ENCODE results near the gene HECW1. TPM values are rescaled to one million over a fixed set of nuclear protein-coding genes. Genes with fewer than 3 reads are reported as not detected.

The HECW1 gene
- total and polyA plus RNA-seq, 2 of the 13 experiments (the other 11 are each of a cell fraction or from before 2014, with no cell fraction given), result not detected

DNA sequence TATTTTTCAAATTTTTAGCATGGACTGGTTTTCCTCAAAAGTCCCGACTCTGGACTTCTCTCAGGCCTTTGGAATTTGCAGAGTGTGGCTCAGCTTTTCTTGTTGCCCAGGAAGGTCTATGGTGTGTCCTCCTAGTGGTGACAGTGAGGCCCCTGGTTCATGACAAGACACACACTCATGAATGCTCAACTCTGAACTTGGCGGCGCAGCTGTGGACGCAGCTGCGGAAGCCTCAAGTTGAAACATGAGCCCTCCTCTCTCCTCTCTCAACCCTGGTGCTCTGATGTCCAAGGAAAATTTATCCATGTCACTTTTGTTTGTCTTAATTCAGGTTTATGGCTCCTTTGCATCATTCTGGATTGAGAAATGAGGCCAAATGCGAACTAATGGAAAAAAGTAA, 183.9 kb downstream of the HECW1 start:
- no peak for FAIRE-seq
- no peaks in the 10 kb centered on the region for H3K36me3 ChIP-seq (replicated peaks in 1 of 2; ENCODE audit: control insufficient read depth in 1 of 2, insufficient read depth in 2 of 2, low read length in 2 of 2)
- ChIA-PET CTCF (ENCODE audit: low intra/inter-chr PET ratio, low total read pairs) (no interaction called here), POLR2A (no interaction called here)
- in situ Hi-C loops (cut with HindIII; ENCODE audit: extremely low pct_ligation_motif_present, low pct_unique_long_range_greater_than_20kb) (no loop called here), intact Hi-C loops (cut with micrococcal nuclease; ENCODE audit: unreplicated experiment) (no loop called here)
- BruUV-seq (replicated peaks), result no TSS peak
- no peaks in the 10 kb centered on the region for H3K4me1 ChIP-seq (ENCODE audit: insufficient read depth, low read length)
- WGBS (ENCODE audit: low lambda C conversion rate), result 42% methylated on average over 6 of the region's 6 CpGs
- no peaks in the 10 kb centered on the region for H3K79me2 ChIP-seq (ENCODE audit: insufficient read depth, low read length)
- H4K20me1 ChIP-seq (ENCODE audit: insufficient read depth, low read length), result no peaks in the 10 kb centered on the region
- no peak overlapping the region for H3K4me3 ChIP-seq (replicated peaks in 1 of 3; ENCODE audit: insufficient read depth in 1 of 3, low read depth in 2 of 3, low read length in 3 of 3)
- ATAC-seq, result peak; percentile 88
- H2AFZ ChIP-seq (ENCODE audit: low read length), result no peak overlapping the region
- no peak overlapping the region for H3K27ac ChIP-seq (ENCODE audit: extremely low read length, insufficient read depth, low read length)
- H3K4me2 ChIP-seq (ENCODE audit: low read depth, low read length), result no peak overlapping the region
- TF ChIP-seq ZNF660 (CRISPR knock-in tag; IDR thresholded peaks at IDR 0.05; ENCODE audit: borderline replicate concordance, low read depth) (no peak), NR2F6 (IDR thresholded peaks at IDR 0.05) (no peak), NR2F6 (CRISPR knock-in tag; IDR thresholded peaks at IDR 0.05) (no peak), GLI4 (CRISPR knock-in tag; IDR thresholded peaks at IDR 0.05; ENCODE audit: borderline replicate concordance) (no peak), CHCHD3 (CRISPR knock-in tag; IDR thresholded peaks at IDR 0.05) (no peak), ZNF652 (CRISPR knock-in tag; IDR thresholded peaks at IDR 0.05; ENCODE audit: borderline replicate concordance, low read depth) (no peak), MBNL3 (CRISPR knock-in tag; conservative IDR thresholded peaks at IDR 0.05) (no peak), NFKBIZ (CRISPR knock-in tag; IDR thresholded peaks at IDR 0.05) (no peak), DPF2 (CRISPR knock-in tag; IDR thresholded peaks at IDR 0.05; ENCODE audit: borderline replicate concordance, low read depth) (no peak), ATF7-NPFF (CRISPR knock-in tag; IDR thresholded peaks at IDR 0.05; ENCODE audit: low read depth) (no peak), KLF6 (CRISPR knock-in tag; IDR thresholded peaks at IDR 0.05) (no peak), MIER3 (CRISPR knock-in tag; IDR thresholded peaks at IDR 0.05; ENCODE audit: borderline replicate concordance) (no peak), BRD4 (CRISPR knock-in tag; IDR thresholded peaks at IDR 0.05) (no peak), PHF8 (CRISPR knock-in tag; IDR thresholded peaks at IDR 0.05) (no peak), IKZF1 (IDR thresholded peaks at IDR 0.05) (no peak), MTF2 (CRISPR knock-in tag; IDR thresholded peaks at IDR 0.05; ENCODE audit: borderline replicate concordance) (no peak), ZNF337 (CRISPR knock-in tag; IDR thresholded peaks at IDR 0.05; ENCODE audit: borderline replicate concordance, low read depth) (no peak)
- TF ChIP-seq, protein P1, sequence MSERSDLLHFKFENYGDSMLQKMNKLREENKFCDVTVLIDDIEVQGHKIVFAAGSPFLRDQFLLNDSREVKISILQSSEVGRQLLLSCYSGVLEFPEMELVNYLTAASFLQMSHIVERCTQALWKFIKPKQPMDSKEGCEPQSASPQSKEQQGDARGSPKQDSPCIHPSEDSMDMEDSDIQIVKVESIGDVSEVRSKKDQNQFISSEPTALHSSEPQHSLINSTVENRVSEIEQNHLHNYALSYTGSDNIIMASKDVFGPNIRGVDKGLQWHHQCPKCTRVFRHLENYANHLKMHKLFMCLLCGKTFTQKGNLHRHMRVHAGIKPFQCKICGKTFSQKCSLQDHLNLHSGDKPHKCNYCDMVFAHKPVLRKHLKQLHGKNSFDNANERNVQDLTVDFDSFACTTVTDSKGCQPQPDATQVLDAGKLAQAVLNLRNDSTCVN (CRISPR knock-in tag; IDR thresholded peaks at IDR 0.05; ENCODE audit: borderline replicate concordance), result no peak
- TF ChIP-seq, protein P2, sequence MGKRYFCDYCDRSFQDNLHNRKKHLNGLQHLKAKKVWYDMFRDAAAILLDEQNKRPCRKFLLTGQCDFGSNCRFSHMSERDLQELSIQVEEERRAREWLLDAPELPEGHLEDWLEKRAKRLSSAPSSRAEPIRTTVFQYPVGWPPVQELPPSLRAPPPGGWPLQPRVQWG (CRISPR knock-in tag; IDR thresholded peaks at IDR 0.05; ENCODE audit: borderline replicate concordance, low read depth), result no peak
- TF ChIP-seq, protein P3, sequence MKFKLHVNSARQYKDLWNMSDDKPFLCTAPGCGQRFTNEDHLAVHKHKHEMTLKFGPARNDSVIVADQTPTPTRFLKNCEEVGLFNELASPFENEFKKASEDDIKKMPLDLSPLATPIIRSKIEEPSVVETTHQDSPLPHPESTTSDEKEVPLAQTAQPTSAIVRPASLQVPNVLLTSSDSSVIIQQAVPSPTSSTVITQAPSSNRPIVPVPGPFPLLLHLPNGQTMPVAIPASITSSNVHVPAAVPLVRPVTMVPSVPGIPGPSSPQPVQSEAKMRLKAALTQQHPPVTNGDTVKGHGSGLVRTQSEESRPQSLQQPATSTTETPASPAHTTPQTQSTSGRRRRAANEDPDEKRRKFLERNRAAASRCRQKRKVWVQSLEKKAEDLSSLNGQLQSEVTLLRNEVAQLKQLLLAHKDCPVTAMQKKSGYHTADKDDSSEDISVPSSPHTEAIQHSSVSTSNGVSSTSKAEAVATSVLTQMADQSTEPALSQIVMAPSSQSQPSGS (CRISPR knock-in tag; IDR thresholded peaks at IDR 0.05), result no peak
- TF ChIP-seq, protein P4, sequence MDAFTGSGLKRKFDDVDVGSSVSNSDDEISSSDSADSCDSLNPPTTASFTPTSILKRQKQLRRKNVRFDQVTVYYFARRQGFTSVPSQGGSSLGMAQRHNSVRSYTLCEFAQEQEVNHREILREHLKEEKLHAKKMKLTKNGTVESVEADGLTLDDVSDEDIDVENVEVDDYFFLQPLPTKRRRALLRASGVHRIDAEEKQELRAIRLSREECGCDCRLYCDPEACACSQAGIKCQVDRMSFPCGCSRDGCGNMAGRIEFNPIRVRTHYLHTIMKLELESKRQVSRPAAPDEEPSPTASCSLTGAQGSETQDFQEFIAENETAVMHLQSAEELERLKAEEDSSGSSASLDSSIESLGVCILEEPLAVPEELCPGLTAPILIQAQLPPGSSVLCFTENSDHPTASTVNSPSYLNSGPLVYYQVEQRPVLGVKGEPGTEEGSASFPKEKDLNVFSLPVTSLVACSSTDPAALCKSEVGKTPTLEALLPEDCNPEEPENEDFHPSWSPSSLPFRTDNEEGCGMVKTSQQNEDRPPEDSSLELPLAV (CRISPR knock-in tag; conservative IDR thresholded peaks at IDR 0.05; ENCODE audit: low read depth), result no peak
- no peaks in the 10 kb centered on the region; a peak in 1 of 5 replicates for H3K27me3 ChIP-seq (ENCODE audit: control insufficient read depth in 1 of 2, insufficient read depth in 2 of 2, low read length in 2 of 2)
- H3K9me3 ChIP-seq (ENCODE audit: low read length), result no peaks in the 10 kb centered on the region
- H3K9ac ChIP-seq (ENCODE audit: insufficient read depth, low read depth, low read length), result no peak overlapping the region
- peak; percentile 17 for DNase-seq (ENCODE audit: low spot score)

Measured in HepG2 (cell line).